GM12872 (cell line): ENCODE measurements around the gene CCDC197.

Experiments
- CTCF ChIP-seq: IDR thresholded peaks from 3 replicates; pipeline ENCODE4 v1.5.1; 2011; ENCODE audit warnings: low read depth, mild to moderate bottlenecking, low read length, moderate library complexity; ENCODE audit not compliant: insufficient read depth

CCDC197 gene

GRCh38 chr14:94054401-94054800, 57.3 kb downstream of the CCDC197 start:
- TF ChIP-seq CTCF: no peak

GRCh38 chr14:94054936-94055335, 57.8 kb downstream of the CCDC197 start:
- no peak for TF ChIP-seq CTCF

GRCh38 chr14:94056579-94057308, 59.6 kb downstream of the CCDC197 start:
- TF ChIP-seq CTCF: no peak

GRCh38 chr14:94058128-94058673, 61.1 kb downstream of the CCDC197 start:
- no peak for TF ChIP-seq CTCF
